H7 (cell line): ENCODE results near the gene CYB5A. TPM values are rescaled to one million over a fixed set of nuclear protein-coding genes. Genes with fewer than 3 reads are reported as not detected.

ENCODE experiments used
- DNase-seq: peaks from one replicate; pipeline ENCODE4 v3.0.0; 2012
- H3K27me3 ChIP-seq: 2 replicates; pipeline ENCODE4 v1.6.0; 2011; ENCODE audit warnings: mild to moderate bottlenecking, low read length; ENCODE audit not compliant: control insufficient read depth, insufficient read depth
- H3K36me3 ChIP-seq: replicated peaks from 2 replicates; pipeline ENCODE4 v1.5.1; 2011; ENCODE audit warnings: low read length; ENCODE audit not compliant: control insufficient read depth, insufficient read depth
- H3K4me3 ChIP-seq: 2 replicates; pipeline ENCODE4 v1.5.1; 2011; ENCODE audit warnings: low read depth, mild to moderate bottlenecking, control low read depth, low read length, moderate library complexity; ENCODE audit not compliant: insufficient read depth
- total RNA-seq: library from RNA; depleted of rRNA; stranded (reverse); fragments of >200 nt; shearing (Covaris generic); gene quantifications from 2 replicates; pipeline ENCODE4 v1.2.3, GENCODE V29; 2014

The CYB5A gene
- total RNA-seq, 1 experiment from 2014 or later = 130 TPM

GRCh38 chr18:74230922-74231714 is 60.6 kb downstream of the CYB5A start:
- no peak overlapping the region for H3K4me3 ChIP-seq
- DNase-seq = no peak
- no peaks in the 10 kb centered on the region for H3K36me3 ChIP-seq
- H3K27me3 ChIP-seq = no peaks in the 10 kb centered on the region

- H3K4me3 ChIP-seq = no peak overlapping the region
These were observed 61.9 kb downstream of the CYB5A start for GRCh38 chr18:74229891-74230290.

GRCh38 chr18:74229005-74229404 is 62.8 kb downstream of the CYB5A start:
- H3K27me3 ChIP-seq = no peaks in the 10 kb centered on the region
- DNase-seq = no peak
- no peaks in the 10 kb centered on the region for H3K36me3 ChIP-seq
- no peak overlapping the region for H3K4me3 ChIP-seq

More at GRCh38 chr18:74229891-74230290, 61.9 kb downstream of the CYB5A start:
- Histone ChIP-seq H3K27me3 (no peaks in the 10 kb centered on the region), H3K36me3 (no peaks in the 10 kb centered on the region)
- DNase-seq = no peak

GRCh38 chr18:74228312-74228711 is 63.5 kb downstream of the CYB5A start:
- Histone ChIP-seq H3K36me3 (no peaks in the 10 kb centered on the region), H3K27me3 (no peaks in the 10 kb centered on the region), H3K4me3 (no peak overlapping the region)
- no peak for DNase-seq

- DNase-seq = no peak
- no peaks in the 10 kb centered on the region for H3K36me3 ChIP-seq
- no peak overlapping the region for H3K4me3 ChIP-seq
- no peaks in the 10 kb centered on the region for H3K27me3 ChIP-seq
These were observed 65.1 kb downstream of the CYB5A start for GRCh38 chr18:74226666-74227065.

GRCh38 chr18:74226156-74226555 is 65.6 kb downstream of the CYB5A start:
- no peak for DNase-seq
- H3K27me3 ChIP-seq = no peaks in the 10 kb centered on the region
- no peak overlapping the region for H3K4me3 ChIP-seq
- H3K36me3 ChIP-seq = no peaks in the 10 kb centered on the region

- DNase-seq = no peak
- no peak overlapping the region for H3K4me3 ChIP-seq
- H3K36me3 ChIP-seq = no peaks in the 10 kb centered on the region
- no peaks in the 10 kb centered on the region for H3K27me3 ChIP-seq
These were observed 66.4 kb downstream of the CYB5A start for GRCh38 chr18:74225193-74225840.

GRCh38 chr18:74222710-74223494 is 68.9 kb downstream of the CYB5A start:
- Histone ChIP-seq H3K36me3 (no peaks in the 10 kb centered on the region), H3K27me3 (no peaks in the 10 kb centered on the region), H3K4me3 (no peak overlapping the region)
- no peak for DNase-seq

- no peak for DNase-seq
- Histone ChIP-seq H3K4me3 (no peak overlapping the region), H3K36me3 (no peaks in the 10 kb centered on the region), H3K27me3 (no peaks in the 10 kb centered on the region)
These were observed 70.7 kb downstream of the CYB5A start for GRCh38 chr18:74221081-74221480.

- DNase-seq = no peak
These were observed 72.7 kb downstream of the CYB5A start for GRCh38 chr18:74219056-74219455.

GRCh38 chr18:74217476-74218143 is 74.2 kb downstream of the CYB5A start:
- DNase-seq = no peak
- no peaks in the 10 kb centered on the region for H3K27me3 ChIP-seq
- no peak overlapping the region for H3K4me3 ChIP-seq
- H3K36me3 ChIP-seq = no peaks in the 10 kb centered on the region

More at GRCh38 chr18:74219056-74219455, 72.7 kb downstream of the CYB5A start:
- H3K4me3 ChIP-seq = no peak overlapping the region
- H3K27me3 ChIP-seq = no peaks in the 10 kb centered on the region
- no peaks in the 10 kb centered on the region for H3K36me3 ChIP-seq

GRCh38 chr18:74216661-74217110 is 75.1 kb downstream of the CYB5A start:
- H3K27me3 ChIP-seq = no peaks in the 10 kb centered on the region
- H3K36me3 ChIP-seq = no peaks in the 10 kb centered on the region
- H3K4me3 ChIP-seq = no peak overlapping the region
- DNase-seq = no peak

GRCh38 chr18:74215863-74216262 is 75.9 kb downstream of the CYB5A start:
- H3K27me3 ChIP-seq = no peaks in the 10 kb centered on the region

GRCh38 chr18:74213429-74213828 is 78.3 kb downstream of the CYB5A start:
- DNase-seq = no peak
- Histone ChIP-seq H3K36me3 (no peaks in the 10 kb centered on the region), H3K27me3 (no peaks in the 10 kb centered on the region)

More at GRCh38 chr18:74215863-74216262, 75.9 kb downstream of the CYB5A start:
- H3K4me3 ChIP-seq = no peak overlapping the region
- DNase-seq = no peak
- H3K36me3 ChIP-seq = no peaks in the 10 kb centered on the region

More at GRCh38 chr18:74213429-74213828, 78.3 kb downstream of the CYB5A start:
- no peak overlapping the region for H3K4me3 ChIP-seq
